NB4 (cell line): ENCODE results near the gene OR4Q3.
"Not testable (repeated sequence)": the region's sequence is repeated elsewhere in the genome, so short reads cannot be mapped to it uniquely, and the experiment has no call there.

Source experiments
- POLR2A ChIP-seq: IDR thresholded peaks from 2 replicates; pipeline ENCODE4 v1.6.1; 2011; ENCODE audit warnings: mild to moderate bottlenecking; ENCODE audit not compliant: insufficient read length; ENCODE audit errors: extremely low read depth
- TF ChIP-seq, protein P1 (sequence below): IDR thresholded peaks from 2 replicates; pipeline ENCODE4 v1.6.1; 2011; ENCODE audit warnings: low read depth, low read length
- TF ChIP-seq, protein P2 (sequence below): IDR thresholded peaks from one replicate; pipeline ENCODE4 v1.5.1; 2012; ENCODE audit warnings: low read depth, low read length

DNA sequence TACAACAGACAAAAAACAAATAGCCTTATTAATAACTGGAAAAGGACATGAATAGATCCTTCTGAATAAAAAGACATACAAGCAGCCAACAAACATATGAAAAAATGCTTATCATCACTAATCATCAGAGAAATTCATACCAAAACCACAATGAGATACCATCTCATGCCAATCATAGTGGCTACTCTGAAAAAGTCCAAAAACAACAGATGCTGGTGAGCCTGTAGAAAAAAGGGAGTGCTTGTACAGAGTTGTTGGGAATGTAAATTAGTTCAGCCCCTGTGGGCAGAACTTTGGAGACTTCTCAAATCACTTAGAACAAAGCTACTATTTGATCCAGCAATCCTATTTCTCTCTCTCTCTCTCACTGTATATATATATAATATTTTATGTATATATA is 8.9 kb downstream of the OR4Q3 start:
- TF ChIP-seq POLR2A: not testable (repeated sequence)
- TF ChIP-seq, protein P1, sequence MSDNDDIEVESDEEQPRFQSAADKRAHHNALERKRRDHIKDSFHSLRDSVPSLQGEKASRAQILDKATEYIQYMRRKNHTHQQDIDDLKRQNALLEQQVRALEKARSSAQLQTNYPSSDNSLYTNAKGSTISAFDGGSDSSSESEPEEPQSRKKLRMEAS: not testable (repeated sequence)
- TF ChIP-seq, protein P2, sequence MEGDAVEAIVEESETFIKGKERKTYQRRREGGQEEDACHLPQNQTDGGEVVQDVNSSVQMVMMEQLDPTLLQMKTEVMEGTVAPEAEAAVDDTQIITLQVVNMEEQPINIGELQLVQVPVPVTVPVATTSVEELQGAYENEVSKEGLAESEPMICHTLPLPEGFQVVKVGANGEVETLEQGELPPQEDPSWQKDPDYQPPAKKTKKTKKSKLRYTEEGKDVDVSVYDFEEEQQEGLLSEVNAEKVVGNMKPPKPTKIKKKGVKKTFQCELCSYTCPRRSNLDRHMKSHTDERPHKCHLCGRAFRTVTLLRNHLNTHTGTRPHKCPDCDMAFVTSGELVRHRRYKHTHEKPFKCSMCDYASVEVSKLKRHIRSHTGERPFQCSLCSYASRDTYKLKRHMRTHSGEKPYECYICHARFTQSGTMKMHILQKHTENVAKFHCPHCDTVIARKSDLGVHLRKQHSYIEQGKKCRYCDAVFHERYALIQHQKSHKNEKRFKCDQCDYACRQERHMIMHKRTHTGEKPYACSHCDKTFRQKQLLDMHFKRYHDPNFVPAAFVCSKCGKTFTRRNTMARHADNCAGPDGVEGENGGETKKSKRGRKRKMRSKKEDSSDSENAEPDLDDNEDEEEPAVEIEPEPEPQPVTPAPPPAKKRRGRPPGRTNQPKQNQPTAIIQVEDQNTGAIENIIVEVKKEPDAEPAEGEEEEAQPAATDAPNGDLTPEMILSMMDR: not testable (repeated sequence)
